COLO668 (cell line): ENCODE data around the gene HRK.
"Not testable (repeated sequence)": the region's sequence is repeated elsewhere in the genome, so short reads cannot be mapped to it uniquely, and the experiment has no call there.

Experiments
- DNase-seq: peaks from one replicate; lab custom pipeline; 2025; ENCODE audit not compliant: unreplicated experiment; lab: John Stamatoyannopoulos, UW

HRK gene

DNA sequence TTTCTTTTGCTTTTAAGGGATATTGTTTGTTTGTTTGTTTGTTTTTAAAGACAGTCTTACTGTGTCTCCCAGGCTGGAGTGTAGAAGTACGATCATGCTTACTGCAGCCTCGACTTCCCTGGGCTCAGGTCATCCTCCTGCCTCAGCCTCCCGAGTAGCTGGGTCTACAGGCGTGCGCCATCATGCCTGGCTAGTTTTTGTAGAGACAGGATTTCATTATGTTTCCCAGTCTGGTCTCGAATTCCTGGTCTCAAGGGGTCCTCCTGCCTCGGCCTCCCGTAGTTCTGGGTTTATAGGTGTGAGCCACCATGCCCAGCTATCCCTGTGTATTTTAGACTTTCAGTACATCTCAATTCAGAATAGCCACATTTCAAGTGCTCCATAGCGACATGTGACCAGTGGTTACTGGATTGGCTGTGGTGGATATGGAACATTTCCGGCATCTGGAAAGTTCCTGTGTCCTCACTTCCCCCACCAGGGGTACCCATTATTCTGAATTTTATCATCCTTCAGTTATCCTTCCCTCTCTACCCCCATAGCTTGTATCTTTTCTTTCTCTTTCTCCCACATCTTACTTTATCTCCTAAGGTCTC, 61.1 kb downstream of the HRK start:
- DNase-seq: no peak

DNA sequence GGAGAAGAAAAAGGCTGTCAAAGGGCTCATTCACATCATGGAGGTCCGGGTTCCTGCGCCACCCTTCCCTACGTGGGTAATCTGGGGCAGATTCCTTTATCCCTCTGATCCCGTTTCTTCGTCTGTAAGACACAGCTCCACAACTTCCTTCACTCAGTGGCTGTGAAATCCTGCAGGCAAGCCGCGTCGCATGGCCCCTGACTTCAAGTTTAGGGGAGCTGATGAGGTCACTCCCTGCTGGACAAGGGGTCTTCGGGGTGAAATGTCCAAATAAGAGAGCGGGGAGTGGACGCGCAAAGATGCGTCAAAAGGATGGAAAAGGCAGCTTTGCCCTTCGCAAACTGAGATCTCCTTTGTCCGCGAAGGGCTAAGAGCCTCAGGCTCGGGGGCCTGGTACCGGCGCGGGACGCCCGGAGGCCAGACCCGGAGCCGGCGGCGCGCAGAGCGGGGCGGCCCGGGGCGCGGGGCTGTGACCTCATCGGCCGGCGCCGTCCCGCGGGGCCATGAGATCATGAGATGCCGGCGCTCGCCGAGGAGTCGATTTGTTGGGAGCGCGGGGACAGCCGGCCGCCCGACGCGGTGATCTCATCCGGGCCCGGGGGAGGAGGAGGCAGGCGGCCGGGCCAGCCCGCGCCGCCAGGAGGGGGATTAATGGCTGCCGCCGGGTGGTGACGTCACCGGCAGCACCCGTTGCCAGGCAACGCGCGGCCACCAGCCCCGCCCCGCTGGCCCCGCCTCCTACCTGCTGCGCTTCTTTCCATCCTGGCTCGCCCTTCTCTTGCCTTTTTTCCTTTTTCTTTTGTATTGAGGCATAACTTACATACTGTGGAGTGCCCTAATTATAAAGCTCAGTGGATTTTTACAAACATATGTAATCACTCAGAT, 62.1 kb downstream of the HRK start:
- peak; percentile 98 for DNase-seq

DNA sequence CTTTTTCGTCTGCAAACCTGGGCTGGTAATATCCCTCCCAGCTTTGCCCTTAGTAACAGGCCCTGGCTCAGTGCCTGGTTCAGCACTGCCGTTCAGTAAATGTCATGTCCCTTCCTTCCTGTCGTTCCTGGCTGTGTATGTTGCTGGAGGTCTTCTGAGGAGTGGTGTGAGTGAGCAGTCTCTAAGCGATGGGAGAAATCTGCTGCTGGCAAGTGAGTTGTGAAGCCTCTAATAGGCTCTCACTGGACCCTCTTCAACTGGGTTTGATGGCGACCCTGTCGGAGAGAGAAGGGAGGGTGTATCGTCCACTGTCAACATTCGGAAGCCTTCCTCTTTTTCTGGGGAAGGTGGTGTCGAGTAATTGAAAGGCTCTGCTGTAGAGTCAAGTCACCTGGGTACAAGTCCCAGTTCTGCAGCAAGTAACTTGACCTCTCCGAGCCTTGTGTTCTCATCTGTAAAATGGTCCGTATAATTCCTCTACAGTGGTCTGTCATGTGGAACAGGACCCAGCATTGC, 62.8 kb downstream of the HRK start:
- no peak for DNase-seq

DNA sequence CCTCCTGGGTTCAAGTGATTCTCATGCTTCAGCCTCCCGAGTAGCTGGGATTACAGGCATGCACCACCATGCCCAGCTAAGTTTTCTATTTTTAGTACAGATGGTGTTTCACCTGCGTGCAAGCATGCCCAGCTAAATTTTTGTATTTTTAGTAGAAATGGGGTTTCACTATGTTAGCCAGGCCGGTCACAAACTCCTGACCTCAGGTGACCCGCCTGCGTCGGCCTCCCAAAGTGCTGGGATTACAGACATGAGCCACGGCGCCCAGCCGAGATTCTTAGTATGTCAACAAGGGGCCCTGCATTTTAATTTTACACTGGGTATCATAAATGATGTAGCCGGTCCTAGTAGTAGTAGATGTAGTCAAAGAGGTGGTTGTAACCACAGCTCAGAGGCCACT, 66.5 kb downstream of the HRK start:
- DNase-seq: not testable (repeated sequence)

DNA sequence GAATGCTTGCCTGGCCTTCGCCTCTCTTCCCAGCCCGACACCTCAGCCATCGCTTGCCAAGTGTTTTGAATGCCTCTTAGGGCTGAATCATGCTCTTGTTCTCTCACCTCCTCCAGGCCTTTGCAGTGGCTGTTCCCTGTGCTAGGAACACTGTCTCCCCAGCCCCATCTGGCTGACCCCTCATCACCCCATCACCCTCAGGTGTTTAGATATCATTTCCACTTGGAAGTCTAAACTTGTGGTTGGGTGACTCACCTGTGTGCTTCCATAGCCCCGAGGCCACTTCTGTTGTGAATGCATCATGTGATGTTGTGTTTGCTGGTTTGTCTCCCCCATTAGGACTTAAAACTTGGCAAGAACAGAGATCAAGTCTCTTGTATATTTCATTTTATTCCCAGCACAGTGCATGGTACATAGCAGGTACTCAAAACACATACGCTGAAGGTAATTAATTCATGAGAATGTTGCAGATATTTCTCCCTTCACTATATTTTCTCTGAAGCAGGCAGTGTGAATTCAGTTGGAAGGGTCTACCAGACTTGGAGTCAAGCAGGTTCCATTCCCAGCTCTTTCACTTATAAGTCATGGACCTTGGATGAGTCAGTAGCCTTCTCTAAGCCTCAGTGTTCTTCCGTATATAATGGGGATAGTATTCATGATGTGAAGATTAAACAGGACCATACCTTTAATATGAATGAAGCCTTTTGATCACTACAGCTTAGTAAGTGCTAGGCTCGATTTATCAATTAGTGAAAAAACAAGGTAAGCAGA, 67.8 kb downstream of the HRK start:
- peak; percentile 30 for DNase-seq

DNA sequence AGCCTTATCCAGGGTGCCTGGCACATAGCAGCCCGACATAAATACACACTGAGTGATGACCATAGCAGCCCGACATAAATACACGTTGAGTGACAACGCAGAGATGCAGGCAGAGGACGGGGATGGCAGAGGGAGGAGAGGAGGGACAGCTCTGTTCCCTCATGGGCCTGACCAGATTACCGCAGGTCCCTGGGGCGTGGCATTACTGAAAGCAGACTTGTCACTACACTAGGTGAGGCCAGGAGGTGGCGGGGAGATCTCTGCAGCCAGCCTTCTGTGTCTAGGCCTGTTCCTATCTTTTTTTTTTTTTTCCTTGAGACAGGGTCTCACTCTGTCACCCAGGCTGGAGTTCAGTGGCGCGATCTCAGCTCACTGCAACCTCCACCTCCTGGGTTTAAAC, 69.0 kb downstream of the HRK start:
- DNase-seq: no peak

DNA sequence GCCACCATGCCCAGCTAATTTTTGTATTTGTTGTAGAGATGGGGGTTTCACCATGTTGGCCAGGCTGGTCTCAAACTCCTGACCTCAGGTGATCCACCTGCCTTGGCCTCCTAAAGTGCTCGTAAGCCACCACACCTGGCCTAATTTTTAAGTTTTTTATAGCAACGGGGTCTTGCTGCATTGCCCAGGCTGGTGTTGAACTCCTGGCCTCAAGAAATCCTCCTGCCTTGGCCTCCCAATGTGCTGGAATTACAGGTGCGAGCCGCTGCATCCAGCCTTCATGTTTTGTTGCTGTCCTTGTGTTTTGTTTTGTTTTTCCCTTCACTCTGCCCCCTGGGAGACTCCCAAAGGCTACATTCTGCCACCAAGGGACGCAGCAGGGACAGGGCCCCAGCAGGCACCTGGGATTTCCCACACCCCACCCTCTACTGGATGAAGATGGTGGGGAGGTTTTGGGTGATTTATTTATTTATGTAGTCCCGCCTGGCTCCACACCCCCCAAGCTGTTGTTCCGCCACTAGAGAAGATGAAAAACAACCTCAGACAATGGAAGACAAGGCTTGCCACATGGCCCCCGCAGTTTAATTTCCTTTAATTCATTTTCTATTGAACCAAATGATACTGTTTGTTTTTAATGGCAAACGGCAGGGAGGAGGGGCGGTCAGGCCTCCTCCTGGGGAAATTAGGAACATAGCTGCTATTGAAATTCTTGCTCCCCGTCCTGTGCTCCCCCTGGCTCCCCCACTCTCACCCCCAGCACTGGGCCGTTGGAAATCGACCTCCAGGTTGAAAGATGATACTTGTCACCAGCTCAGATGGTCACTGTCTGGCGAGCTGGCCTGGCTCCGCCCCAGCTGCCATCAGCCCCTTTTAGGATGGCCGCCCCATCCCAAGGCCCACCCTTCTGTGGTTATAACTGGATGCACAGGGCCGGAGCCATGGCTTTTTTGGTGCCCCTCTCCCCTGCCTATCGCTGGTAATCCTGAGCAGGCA, 72.8 kb downstream of the HRK start:
- DNase-seq: no peak

DNA sequence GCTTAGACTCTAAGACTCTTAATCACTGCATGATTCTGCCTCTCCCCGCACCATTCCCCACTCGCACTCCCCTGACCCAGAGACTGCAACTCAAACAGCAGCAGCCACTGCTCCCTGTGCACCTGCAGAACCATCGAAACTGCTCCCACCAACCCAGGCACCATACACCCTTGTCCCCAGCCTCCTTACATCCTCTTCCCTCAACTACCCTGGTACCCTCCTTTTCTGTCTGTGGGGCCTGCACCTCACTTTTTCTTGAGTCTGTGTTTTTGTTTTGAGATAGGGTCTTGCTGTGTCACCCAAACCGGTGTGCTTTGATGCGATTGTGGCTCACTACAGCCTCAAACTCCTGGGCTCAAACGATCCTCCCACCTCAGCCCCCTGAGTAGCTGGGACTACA, 73.7 kb downstream of the HRK start:
- no peak for DNase-seq

DNA sequence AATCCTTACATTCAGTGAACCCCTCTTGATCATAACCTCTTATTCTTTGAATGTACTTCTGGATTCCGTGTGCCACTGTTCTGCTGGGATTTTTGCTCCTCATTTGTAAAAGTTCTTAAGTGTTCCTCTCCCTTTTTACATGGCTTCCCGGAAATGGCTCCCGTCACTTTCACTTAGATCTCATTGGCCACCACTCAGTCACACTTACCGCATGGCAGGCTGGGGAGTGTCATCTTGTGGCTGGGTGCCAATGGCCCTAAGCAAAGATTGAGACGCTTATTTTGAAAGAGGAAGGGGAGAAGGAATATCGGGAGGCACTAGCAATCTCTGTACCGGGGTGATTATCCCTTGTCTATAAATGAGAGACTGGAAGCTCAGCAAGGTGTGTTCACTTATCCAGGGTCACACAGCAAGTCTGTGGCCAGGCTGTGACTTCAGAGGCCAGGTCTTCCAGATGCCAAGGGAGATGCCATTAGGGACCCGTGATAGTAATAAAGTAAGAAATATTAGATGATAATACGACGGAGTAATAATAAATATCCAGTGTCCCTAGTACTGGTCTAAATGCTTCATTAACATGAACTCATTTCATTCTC, 74.3 kb downstream of the HRK start:
- DNase-seq: no peak
